ENCODE results near the gene COPS3. TPM values are rescaled to one million over a fixed set of nuclear protein-coding genes. Genes with fewer than 3 reads are reported as not detected.
"Not testable (repeated sequence)": the region's sequence is repeated elsewhere in the genome, so short reads cannot be mapped to it uniquely, and the experiment has no call there.

COPS3 gene
- total and polyA plus RNA-seq, 2 donors = 56.6 to 105 TPM

DNA sequence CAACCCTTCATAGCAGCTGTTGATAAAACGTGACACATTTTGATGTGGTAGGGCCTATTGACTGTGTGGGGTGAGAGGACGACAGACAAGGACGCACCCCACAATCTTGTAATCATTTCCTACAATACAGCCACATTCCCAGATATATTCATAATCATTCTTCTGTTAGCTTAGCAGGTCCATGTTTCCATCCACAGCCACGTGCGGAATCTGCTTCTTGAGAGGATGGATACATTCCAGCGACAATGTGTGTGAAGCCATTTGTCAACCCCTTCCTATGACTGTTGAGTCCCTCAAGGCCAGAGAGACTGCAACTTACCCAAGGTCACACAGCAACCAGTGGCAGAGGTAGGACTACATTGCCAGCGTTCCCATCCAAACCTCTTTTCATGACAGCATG is 8.7 kb upstream of the COPS3 start:
- Histone ChIP-seq H3K4me3 (ENCODE audit: low read length in 2 of 2) (no peak overlapping the region), H3K4me1 (ENCODE audit: control insufficient read depth in 2 of 2, insufficient read depth in 2 of 2, low read length in 2 of 2) (no peaks in the 10 kb centered on the region), H3K27ac (ENCODE audit: low read depth in 1 of 2, low read length in 1 of 2) (no peak overlapping the region), H3K9me3 (ENCODE audit: control insufficient read depth in 2 of 2, insufficient read depth in 1 of 2, low read length in 1 of 2) (no peaks in the 10 kb centered on the region), H3K27me3 (ENCODE audit: control insufficient read depth in 2 of 2, insufficient read depth in 1 of 2, low read length in 1 of 2) (no peaks in the 10 kb centered on the region), H3K36me3 (ENCODE audit: control insufficient read depth in 2 of 2, insufficient read depth in 2 of 2, low read length in 1 of 2) (no peaks in the 10 kb centered on the region)
- WGBS = 88% methylated on average over 7 of the region's 7 CpGs
- no peak for DNase-seq (ENCODE audit: low read depth in 6 of 9, low spot score in 9 of 9)

GRCh38 chr17:17289086-17289485 is 8.0 kb upstream of the COPS3 start:
- Histone ChIP-seq H3K4me1 (ENCODE audit: control insufficient read depth in 2 of 2, insufficient read depth in 2 of 2, low read length in 2 of 2) (no peaks in the 10 kb centered on the region), H3K27me3 (ENCODE audit: control insufficient read depth in 2 of 2, insufficient read depth in 1 of 2, low read length in 1 of 2) (no peaks in the 10 kb centered on the region), H3K4me3 (ENCODE audit: low read length in 2 of 2) (no peak overlapping the region), H3K27ac (ENCODE audit: low read depth in 1 of 2, low read length in 1 of 2) (no peak overlapping the region), H3K9me3 (ENCODE audit: control insufficient read depth in 2 of 2, insufficient read depth in 1 of 2, low read length in 1 of 2) (no peaks in the 10 kb centered on the region), H3K36me3 (ENCODE audit: control insufficient read depth in 2 of 2, insufficient read depth in 2 of 2, low read length in 1 of 2) (no peaks in the 10 kb centered on the region)
- WGBS = 96% methylated on average over 4 of the region's 4 CpGs
- DNase-seq (ENCODE audit: low read depth in 6 of 9, low spot score in 9 of 9) = no peak

GRCh38 chr17:17285951-17286350 is 4.9 kb upstream of the COPS3 start:
- Histone ChIP-seq H3K9me3 (ENCODE audit: control insufficient read depth in 2 of 2, insufficient read depth in 1 of 2, low read length in 1 of 2) (no peaks in the 10 kb centered on the region), H3K27ac (ENCODE audit: low read depth in 1 of 2, low read length in 1 of 2) (no peak overlapping the region), H3K4me1 (ENCODE audit: control insufficient read depth in 2 of 2, insufficient read depth in 2 of 2, low read length in 2 of 2) (peaks cover 5 to 8% of the 10 kb centered on the region in 2 donors), H3K27me3 (ENCODE audit: control insufficient read depth in 2 of 2, insufficient read depth in 1 of 2, low read length in 1 of 2) (no peaks in the 10 kb centered on the region), H3K36me3 (ENCODE audit: control insufficient read depth in 2 of 2, insufficient read depth in 2 of 2, low read length in 1 of 2) (no peaks in the 10 kb centered on the region), H3K4me3 (ENCODE audit: low read length in 2 of 2) (no peak overlapping the region)
- 95% methylated on average over 5 of the region's 5 CpGs for WGBS
- no peak for DNase-seq (ENCODE audit: low read depth in 6 of 9, low spot score in 9 of 9)

- Histone ChIP-seq H3K27ac (ENCODE audit: low read depth in 1 of 2, low read length in 1 of 2) (no peak overlapping the region), H3K9me3 (ENCODE audit: control insufficient read depth in 2 of 2, insufficient read depth in 1 of 2, low read length in 1 of 2) (no peaks in the 10 kb centered on the region), H3K4me3 (ENCODE audit: low read length in 2 of 2) (peak overlapping the region in 1 of 2 donors; percentile 99), H3K4me1 (ENCODE audit: control insufficient read depth in 2 of 2, insufficient read depth in 2 of 2, low read length in 2 of 2) (peaks cover 12 to 14% of the 10 kb centered on the region in 2 donors), H3K36me3 (ENCODE audit: control insufficient read depth in 2 of 2, insufficient read depth in 2 of 2, low read length in 1 of 2) (peaks cover 8 to 20% of the 10 kb centered on the region in 2 donors), H3K27me3 (ENCODE audit: control insufficient read depth in 2 of 2, insufficient read depth in 1 of 2, low read length in 1 of 2) (no peaks in the 10 kb centered on the region)
- 80% methylated on average over 4 of the region's 4 CpGs for WGBS
- DNase-seq (ENCODE audit: low read depth in 6 of 9, low spot score in 9 of 9) = no peak
These were observed 1.7 kb downstream of the COPS3 start for GRCh38 chr17:17279316-17279715.

DNA sequence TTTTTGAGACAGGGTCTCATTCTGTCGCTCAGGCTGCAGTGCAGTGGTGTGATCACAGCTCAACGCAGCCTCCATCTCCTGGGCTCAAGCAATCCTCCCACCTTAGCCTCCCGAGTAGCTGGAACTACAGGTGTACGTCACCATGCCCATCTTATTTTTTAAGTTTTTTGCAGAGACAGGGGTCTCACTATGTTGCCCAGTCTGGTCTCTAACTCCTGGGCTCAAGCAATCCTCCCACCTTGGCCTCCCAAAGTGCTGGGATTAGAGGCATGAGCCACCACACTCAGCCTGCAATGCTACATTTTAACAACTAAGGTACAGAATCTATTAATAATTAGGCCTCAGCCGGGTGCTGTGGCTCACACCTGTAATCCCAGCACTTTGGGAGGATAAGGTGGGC is 3.6 kb downstream of the COPS3 start:
- WGBS = 96% methylated on average over 5 of the region's 5 CpGs
- H3K4me1 ChIP-seq (ENCODE audit: control insufficient read depth in 2 of 2, insufficient read depth in 2 of 2, low read length in 2 of 2) = peaks cover 12 to 14% of the 10 kb centered on the region in 2 donors
- not testable (repeated sequence) for DNase-seq (ENCODE audit: low read depth in 6 of 9, low spot score in 9 of 9); H3K4me3 ChIP-seq (ENCODE audit: low read length in 2 of 2); H3K27me3 ChIP-seq (ENCODE audit: control insufficient read depth in 2 of 2, insufficient read depth in 1 of 2, low read length in 1 of 2); H3K9me3 ChIP-seq (ENCODE audit: control insufficient read depth in 2 of 2, insufficient read depth in 1 of 2, low read length in 1 of 2); H3K27ac ChIP-seq (ENCODE audit: low read depth in 1 of 2, low read length in 1 of 2)
- peaks cover 20 to 38% of the 10 kb centered on the region in 2 donors for H3K36me3 ChIP-seq (ENCODE audit: control insufficient read depth in 2 of 2, insufficient read depth in 2 of 2, low read length in 1 of 2)

GRCh38 chr17:17275971-17276370 is 5.1 kb downstream of the COPS3 start:
- peaks cover 6 to 7% of the 10 kb centered on the region in 2 donors for H3K4me1 ChIP-seq (ENCODE audit: control insufficient read depth in 2 of 2, insufficient read depth in 2 of 2, low read length in 2 of 2)
- H3K4me3 ChIP-seq (ENCODE audit: low read length in 2 of 2) = no peak overlapping the region
- DNase-seq (ENCODE audit: low read depth in 6 of 9, low spot score in 9 of 9) = no peak
- WGBS = 73% methylated on average over 6 of the region's 6 CpGs
- H3K9me3 ChIP-seq (ENCODE audit: control insufficient read depth in 2 of 2, insufficient read depth in 1 of 2, low read length in 1 of 2) = no peaks in the 10 kb centered on the region
- no peak overlapping the region for H3K27ac ChIP-seq (ENCODE audit: low read depth in 1 of 2, low read length in 1 of 2)
- peaks cover 23 to 46% of the 10 kb centered on the region in 2 donors for H3K36me3 ChIP-seq (ENCODE audit: control insufficient read depth in 2 of 2, insufficient read depth in 2 of 2, low read length in 1 of 2)
- no peaks in the 10 kb centered on the region for H3K27me3 ChIP-seq (ENCODE audit: control insufficient read depth in 2 of 2, insufficient read depth in 1 of 2, low read length in 1 of 2)

- no peak for DNase-seq (ENCODE audit: low read depth in 6 of 9, low spot score in 9 of 9)
- Histone ChIP-seq H3K27ac (ENCODE audit: low read depth in 1 of 2, low read length in 1 of 2) (no peak overlapping the region), H3K36me3 (ENCODE audit: control insufficient read depth in 2 of 2, insufficient read depth in 2 of 2, low read length in 1 of 2) (peaks cover 57 to 86% of the 10 kb centered on the region in 2 donors), H3K4me1 (ENCODE audit: control insufficient read depth in 2 of 2, insufficient read depth in 2 of 2, low read length in 2 of 2) (no peaks in the 10 kb centered on the region), H3K27me3 (ENCODE audit: control insufficient read depth in 2 of 2, insufficient read depth in 1 of 2, low read length in 1 of 2) (no peaks in the 10 kb centered on the region), H3K4me3 (ENCODE audit: low read length in 2 of 2) (no peak overlapping the region), H3K9me3 (ENCODE audit: control insufficient read depth in 2 of 2, insufficient read depth in 1 of 2, low read length in 1 of 2) (no peaks in the 10 kb centered on the region)
- 97% methylated on average over 9 of the region's 9 CpGs for WGBS
These were observed 10.9 kb downstream of the COPS3 start for GRCh38 chr17:17269926-17270773.

DNA sequence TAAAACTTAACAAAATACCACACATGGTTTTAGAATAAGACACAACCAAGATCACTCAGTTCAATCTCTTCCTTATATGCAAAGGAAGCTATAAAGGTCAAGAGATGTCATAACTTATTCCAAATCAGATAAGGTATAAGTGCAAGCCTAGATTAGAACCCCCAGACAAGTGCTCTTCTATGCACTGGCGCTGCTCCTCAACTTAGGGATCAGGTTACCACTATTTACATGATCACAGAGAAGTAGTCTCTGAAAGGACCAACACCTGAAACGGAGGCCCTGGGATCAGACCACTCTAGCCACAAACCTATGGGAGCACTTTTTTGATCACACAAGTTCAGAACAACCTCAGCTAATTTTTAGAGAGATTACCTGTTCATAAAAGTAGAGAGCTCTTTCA is 16.6 kb downstream of the COPS3 start:
- peaks cover 45 to 83% of the 10 kb centered on the region in 2 donors for H3K36me3 ChIP-seq (ENCODE audit: control insufficient read depth in 2 of 2, insufficient read depth in 2 of 2, low read length in 1 of 2)
- H3K27ac ChIP-seq (ENCODE audit: low read depth in 1 of 2, low read length in 1 of 2) = no peak overlapping the region
- H3K9me3 ChIP-seq (ENCODE audit: control insufficient read depth in 2 of 2, insufficient read depth in 1 of 2, low read length in 1 of 2) = no peaks in the 10 kb centered on the region
- H3K27me3 ChIP-seq (ENCODE audit: control insufficient read depth in 2 of 2, insufficient read depth in 1 of 2, low read length in 1 of 2) = no peaks in the 10 kb centered on the region
- no peak for DNase-seq (ENCODE audit: low read depth in 6 of 9, low spot score in 9 of 9)
- 95% methylated on average over 2 of the region's 2 CpGs for WGBS
- no peaks in the 10 kb centered on the region for H3K4me1 ChIP-seq (ENCODE audit: control insufficient read depth in 2 of 2, insufficient read depth in 2 of 2, low read length in 2 of 2)
- H3K4me3 ChIP-seq (ENCODE audit: low read length in 2 of 2) = no peak overlapping the region

- WGBS = 99% methylated on average over 4 of the region's 4 CpGs
- no peak for DNase-seq (ENCODE audit: low read depth in 6 of 9, low spot score in 9 of 9)
These were observed 22.0 kb downstream of the COPS3 start for GRCh38 chr17:17258998-17259397.

More at GRCh38 chr17:17258998-17259397, 22.0 kb downstream of the COPS3 start:
- Histone ChIP-seq H3K4me1 (ENCODE audit: control insufficient read depth in 2 of 2, insufficient read depth in 2 of 2, low read length in 2 of 2) (no peaks in the 10 kb centered on the region), H3K27ac (ENCODE audit: low read depth in 1 of 2, low read length in 1 of 2) (no peak overlapping the region), H3K4me3 (ENCODE audit: low read length in 2 of 2) (no peak overlapping the region), H3K9me3 (ENCODE audit: control insufficient read depth in 2 of 2, insufficient read depth in 1 of 2, low read length in 1 of 2) (no peaks in the 10 kb centered on the region), H3K27me3 (ENCODE audit: control insufficient read depth in 2 of 2, insufficient read depth in 1 of 2, low read length in 1 of 2) (no peaks in the 10 kb centered on the region), H3K36me3 (ENCODE audit: control insufficient read depth in 2 of 2, insufficient read depth in 2 of 2, low read length in 1 of 2) (peaks cover 46 to 74% of the 10 kb centered on the region in 2 donors)
